AML-193 (cell line): ENCODE results near the gene ATP6V0B.

Experiments used
- DNase-seq, 2 experiments: peaks; one replicate each; lab custom pipeline; 2025; lab: John Stamatoyannopoulos, UW

Gene ATP6V0B

DNA sequence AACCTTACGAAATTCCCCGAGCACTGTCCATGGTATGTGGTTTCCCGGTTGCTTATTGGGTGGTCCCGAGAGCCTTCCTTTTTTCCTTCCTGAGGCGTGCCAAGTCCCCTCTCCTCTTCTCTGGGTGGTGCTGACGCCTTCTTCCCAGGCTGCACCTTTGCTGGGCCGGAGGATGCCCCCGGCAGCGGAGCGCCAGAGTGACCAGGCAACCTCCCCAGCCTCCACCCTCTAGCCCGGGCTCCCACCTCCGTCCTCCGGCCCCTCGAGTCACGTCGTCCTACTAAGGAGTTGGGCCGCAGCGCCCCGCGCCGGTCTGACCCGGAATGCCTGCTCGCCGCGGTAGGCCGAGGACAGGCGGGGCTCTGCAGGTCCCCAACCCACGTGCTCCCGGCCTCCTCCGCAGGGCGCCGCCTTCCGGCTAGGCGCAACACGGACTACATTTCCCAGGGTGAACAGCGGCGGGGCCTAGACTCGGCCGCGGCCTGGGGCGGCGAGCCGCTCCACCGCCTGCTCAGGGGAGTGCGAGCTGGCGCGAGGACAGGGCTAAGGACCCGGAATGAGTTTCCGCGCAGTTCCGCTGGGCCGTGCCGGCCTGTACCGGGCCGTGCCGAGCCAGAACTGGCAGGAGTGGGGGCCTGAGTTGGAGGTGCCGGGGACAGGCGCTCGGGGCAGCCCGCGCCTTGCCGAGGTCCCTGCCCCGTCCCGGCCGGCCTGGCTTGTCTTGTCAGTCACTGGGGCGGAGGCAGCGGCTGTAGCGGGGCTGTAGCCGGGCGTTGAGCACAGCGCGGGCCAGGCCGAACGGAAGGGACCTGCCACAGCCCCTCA lies 28.3 kb upstream of the ATP6V0B start, which contains the start of gene IPO13:
IPO13 (plus strand) TSS at position 715 of the 825 bp plus-strand sequence. CDS start 651 bp downstream, outside the sequence.
- peak; percentile 90 to 93 for DNase-seq

DNA sequence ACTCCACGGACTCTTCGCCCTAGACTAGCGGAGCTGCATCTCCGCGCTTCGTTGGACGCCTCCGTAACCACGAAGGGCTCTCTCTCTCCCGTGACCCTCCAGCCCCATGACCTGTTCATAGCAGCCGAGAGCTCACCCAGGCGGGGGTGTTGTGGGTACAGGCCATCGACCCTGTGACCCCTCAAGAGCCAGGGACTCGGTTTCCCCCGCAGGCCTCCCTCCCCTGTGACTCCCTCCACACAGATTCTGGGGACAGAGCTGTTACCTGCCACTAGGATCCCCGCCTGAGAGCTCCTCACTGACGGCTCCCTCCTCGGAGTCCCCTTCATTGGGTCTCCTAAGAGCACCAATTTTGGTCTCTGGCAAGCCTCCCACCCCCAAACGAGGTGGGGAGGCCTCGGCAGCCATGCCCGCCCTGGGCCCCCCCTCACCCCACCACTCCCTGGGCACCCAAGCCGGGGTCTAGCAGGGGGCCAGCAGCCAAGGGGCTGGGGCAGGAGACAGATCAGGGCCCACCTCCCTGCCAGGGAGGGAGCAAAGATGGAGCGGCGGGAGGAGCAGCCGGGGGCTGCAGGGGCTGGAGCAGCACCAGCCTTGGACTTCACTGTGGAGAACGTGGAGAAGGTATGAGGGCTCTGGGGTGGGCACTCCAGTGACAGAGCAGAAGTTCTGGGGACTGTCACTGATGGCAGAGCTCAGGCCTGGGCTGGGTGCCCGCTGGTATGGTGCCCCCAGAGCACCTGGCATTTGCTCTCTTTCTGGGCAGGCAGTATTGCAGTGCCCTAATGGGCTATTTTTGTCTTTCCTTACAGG lies 27.5 kb upstream of the ATP6V0B start:
- no peak for DNase-seq

DNA sequence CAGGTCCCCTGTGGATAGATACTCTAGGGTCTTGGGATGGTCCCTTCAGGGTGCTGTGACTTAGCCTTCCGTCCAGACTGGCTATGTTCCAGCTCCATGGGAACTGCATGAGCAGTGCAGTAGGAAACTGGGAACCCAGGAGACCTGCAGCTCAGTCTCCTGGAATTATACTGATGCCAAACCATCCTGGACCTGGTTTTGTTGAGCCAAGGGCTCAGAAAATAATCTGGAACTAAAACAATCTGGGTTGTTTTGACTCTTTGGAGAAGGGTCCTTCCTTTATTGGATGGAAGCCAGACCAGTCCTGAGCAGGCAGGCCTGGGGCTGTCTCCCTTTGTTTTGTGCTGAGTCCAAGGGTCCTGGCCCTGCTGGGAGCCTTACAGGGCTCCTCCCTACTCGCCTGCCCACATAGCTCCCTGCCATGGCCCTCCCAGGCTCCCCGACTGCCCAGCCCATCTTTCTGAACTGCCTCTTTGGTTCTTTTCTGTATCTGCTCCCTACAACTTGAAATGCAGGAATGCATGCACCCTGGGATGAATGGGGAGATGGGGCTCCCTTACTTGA lies 26.8 kb upstream of the ATP6V0B start:
- DNase-seq: no peak

DNA sequence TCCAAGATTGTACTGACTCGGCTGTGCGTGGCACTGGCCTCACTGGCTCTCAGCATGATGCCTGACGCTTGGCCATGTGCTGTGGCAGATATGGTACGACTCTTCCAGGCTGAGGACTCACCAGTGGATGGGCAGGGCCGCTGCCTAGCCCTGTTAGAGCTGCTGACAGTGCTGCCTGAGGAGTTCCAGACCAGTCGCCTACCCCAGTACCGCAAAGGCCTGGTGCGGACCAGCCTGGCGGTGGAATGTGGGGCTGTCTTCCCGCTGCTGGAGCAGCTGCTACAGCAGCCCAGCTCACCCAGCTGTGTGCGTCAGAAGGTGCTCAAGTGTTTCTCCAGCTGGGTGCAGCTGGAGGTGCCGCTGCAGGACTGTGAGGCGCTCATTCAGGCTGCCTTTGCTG lies 25.1 kb upstream of the ATP6V0B start:
- no peak for DNase-seq

DNA sequence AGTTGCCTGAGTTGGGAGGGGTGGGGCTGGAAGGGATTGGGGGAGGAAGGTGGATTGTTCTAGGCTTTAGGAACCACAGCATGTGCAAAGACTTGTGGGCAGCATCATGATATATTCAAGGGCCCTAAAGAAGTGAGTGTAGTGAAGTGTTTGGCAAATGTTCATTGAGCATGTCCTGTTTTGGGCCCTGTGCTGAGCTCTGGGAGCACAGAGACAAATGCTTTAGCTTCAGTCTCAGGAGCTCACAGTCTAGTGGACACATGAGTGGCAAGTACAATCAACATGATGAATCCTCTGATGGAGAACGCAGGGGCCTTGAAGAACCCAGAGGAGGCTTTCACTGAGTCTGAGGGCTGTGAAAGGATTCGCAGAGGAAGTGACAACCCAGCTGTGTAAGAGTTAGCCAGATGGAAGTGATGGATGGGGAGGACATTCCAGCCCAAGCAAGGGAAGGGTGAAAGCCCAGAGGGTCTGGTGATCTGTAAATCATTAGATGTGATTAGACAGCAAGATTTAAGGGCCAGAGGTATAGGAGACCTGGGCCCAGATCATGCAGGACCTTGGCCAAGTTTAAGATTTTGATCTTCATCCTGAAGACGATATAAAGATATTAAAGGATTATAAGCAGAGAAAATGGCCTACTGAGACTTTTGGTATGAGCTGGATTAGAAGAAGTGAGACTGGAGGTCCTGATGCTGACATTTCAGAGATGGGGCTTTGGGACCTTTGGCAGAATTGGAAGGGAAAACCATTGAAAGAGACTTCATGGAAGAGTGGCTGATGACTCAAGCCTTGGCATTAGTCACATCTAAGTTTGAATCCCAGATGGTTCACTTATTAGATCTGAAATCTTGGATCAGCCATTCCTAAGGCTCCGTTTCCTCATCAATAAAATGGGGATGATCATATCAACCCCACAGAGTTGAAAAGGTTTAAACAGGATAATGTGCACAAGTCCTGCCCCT lies 23.5 kb upstream of the ATP6V0B start:
- DNase-seq: no peak

DNA sequence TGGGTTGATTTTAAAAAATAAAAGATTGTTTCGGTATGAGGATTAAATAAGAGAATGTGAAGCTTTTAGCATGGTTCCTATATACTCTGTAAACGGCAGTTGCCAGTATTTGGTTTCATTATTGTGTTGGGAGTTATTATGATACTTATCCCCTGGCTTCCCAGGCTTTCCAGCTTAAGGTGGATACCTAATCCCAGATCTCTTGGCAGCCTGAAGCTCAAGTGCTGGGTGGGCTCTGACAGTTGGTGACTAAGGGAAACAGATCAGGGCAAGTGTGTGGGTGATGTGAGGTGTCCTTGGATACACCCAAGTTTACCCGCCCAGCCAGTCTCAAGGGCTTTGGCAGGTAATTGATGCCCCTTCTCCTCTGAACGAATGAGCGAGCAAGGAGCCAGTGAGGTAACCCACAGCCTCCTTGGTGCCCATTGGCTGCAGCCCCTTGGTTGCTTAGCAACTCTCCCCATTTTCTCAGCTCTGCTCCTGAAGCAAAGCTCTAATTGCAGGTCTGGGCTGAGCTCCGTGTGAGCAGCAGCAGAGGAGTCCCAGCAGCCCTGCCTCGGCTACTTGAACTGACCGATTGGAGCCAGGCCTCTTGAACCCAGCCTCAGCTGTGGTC lies 21.9 kb upstream of the ATP6V0B start:
- no peak for DNase-seq

DNA sequence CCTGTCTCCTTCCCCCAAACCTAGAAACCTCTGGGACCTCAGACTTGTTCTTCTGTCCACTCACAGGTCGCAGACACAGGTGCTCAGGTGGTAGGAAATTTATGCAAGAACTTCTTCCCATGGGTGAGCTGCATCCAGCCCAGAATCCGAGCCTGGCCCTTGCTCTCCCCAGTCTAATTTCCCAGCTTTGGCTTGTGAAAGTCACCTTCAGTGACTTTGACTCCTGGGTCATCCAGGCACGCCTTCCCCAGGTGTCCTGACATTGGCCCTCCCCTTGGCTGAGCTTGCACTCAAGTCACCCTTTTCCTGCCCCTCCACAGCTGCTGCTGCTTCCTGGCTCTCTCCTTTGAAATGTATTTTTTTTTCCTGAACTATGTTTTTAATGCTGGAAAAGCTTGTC lies 21.4 kb upstream of the ATP6V0B start:
- no peak for DNase-seq

DNA sequence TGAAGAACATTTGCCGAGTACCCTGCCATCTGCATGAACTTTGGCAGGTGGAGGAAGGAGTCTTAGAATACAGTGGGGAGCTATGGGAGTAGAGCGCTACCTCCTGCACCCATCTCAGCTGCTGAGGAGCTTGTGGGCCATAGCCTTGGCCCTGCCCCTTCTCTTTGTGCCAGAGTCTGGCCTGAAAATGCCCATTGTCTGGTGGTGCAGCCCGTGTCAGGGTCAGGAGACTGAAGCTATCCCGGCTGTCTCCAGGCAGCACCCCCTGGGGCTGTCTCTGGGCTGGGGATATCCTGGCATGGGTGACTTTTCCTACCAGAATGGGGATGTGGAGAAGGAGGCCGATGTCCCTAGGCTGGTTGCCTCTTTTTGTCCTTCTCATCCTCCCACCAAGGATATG lies 20.7 kb upstream of the ATP6V0B start:
- no peak for DNase-seq

DNA sequence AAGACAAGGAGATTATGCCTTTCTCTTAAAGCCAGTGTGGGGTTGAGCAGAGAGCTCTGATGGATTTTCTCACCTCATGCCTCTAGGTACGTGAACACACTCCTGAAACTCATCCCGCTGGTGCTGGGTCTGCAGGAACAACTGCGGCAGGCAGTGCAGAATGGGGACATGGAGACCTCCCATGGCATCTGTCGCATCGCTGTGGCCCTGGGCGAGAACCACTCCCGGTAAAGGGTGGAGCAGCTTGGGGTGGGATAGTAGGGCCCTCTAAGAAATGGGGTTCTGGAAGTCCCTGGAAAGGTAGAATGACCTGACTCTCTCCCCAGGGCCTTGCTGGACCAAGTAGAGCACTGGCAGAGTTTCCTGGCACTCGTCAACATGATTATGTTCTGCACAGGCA lies 18.5 kb upstream of the ATP6V0B start:
- DNase-seq: no peak

DNA sequence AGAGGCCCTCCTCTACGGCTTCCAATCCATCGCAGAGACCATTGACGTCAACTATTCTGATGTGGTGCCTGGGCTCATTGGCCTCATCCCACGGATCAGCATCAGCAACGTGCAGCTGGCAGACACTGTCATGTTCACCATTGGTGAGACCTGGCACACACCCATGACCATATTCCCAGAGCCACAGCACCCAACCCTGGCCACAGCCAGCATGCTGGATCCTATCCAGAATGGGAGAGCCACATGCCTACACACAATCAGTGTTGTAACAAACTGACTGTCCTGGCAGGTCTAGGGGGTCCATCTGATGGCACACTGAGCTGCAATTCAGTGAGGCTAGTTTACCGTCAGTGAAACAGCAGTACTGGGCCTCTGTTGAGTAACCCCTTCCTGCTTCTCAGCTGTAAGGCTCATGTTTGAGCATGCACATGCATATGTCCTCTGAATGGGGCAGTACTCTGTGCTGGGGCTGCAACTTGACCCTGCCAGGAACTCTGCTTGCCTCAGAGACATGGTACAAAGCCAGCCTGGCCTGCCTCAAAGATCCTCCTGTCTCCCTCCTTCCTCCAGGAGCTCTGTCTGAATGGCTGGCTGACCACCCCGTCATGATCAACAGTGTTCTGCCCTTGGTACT lies 17.2 kb upstream of the ATP6V0B start:
- DNase-seq: no peak

DNA sequence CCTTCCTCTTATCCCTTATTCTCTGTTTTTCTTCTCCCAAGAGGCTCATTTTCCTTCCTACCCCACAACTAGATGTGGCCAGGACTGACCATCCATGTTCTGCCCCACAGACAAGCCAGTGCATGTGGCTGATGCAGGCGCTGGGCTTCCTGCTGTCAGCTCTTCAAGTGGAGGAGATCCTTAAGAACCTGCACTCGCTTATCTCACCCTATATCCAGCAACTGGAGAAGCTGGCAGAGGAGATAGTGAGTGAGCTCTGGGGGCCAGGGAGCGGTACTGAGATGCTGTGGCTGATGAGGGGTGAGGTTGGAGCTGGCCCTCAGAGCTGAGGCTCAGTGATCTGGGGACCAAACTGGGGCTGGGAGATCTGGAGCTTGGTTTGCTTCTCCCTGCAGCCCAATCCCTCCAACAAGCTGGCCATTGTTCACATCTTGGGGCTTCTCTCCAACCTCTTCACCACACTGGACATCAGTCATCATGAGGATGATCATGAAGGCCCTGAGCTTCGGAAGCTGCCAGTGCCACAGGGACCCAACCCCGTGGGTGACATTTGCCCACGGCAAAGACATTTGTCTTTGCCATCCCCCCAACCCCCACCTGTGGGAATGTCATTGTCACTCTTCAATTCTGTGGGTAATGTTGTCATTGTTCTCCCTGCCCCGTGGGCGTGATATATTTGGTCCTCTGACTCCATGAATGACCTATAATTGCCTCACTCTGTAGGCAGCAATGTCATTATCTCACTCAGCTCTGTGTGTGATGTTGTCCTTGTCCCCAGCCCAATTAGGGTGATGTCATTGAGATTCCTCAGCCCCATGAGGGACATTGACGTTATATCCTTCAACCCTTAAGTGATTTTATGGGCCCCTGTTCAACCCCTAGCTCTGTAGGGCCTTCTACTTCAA lies 16.2 kb upstream of the ATP6V0B start:
- DNase-seq: no peak

DNA sequence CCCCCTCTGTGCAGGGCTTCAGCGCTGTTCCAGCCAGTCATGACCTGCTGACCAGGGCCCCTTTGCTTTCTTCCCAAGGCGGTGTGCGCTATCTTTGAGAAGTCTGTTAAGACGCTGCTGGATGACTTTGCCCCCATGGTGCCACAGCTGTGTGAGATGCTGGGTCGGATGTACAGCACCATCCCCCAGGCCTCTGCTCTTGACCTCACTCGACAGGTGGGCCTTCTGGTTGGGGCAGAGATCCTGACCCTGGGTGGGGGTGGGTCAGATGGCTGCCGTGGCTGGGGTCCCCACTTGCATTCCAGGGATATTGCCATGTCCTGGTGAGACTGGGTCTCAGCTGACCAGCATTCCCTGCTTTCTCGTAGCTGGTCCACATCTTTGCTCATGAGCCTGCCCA lies 14.0 kb upstream of the ATP6V0B start:
- no peak for DNase-seq

DNA sequence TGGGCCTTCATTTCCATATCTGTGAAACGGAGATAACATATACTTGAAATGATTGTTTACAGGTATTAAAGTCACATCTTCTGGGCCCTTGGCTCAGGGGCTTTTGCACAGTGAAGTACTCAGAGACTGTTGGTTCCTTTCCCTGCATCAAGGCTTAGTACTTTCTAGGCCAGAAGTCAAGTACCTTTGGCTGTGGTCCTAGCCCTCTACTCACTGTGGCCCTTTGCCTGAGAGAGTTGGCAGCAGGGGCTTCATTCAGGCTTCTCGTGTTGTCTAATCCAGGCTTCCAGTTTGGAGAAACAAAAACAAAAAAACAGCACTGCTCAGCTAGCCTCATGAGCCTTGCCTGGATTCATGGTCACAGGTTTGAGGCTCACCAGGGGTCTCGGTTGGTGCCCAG lies 13.1 kb upstream of the ATP6V0B start:
- DNase-seq: no peak

DNA sequence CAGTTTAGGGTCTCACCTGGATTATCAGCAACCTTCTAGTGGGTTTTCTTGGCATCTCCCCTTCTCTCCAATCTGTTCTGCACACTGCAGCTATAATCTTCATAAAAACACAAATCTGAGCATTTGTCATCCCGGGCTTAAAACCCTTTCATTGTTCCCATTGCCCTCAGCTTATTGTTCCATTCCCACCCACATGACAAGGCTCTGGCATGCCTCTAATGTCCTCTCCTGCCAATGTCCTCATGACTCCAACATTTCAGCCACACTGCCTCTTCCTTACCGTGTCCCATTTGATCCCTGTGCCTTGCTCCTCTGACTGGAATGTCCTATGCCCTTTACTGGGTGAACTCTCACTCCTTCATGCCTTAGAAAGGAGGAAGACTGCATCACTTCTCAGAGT lies 12.4 kb upstream of the ATP6V0B start:
- no peak for DNase-seq

DNA sequence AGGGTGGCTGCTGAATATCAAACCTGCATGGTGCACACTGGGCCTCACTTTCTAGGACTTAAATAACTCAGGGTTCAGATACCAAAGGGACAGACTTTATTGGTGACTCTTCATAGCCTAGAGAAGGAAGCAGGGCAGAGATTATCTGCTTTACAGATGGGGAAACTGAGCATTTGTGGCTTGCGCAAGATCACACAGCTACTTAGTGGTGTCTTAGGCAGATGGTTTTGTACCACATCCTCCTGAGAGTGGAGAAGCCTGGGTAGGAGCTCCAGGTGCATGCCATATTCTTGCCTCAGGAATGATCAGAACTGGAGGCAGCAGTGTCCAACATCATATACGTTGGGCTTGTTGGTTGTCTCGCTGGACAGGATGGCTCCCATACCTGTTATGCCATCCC lies 11.8 kb upstream of the ATP6V0B start:
- no peak for DNase-seq

DNA sequence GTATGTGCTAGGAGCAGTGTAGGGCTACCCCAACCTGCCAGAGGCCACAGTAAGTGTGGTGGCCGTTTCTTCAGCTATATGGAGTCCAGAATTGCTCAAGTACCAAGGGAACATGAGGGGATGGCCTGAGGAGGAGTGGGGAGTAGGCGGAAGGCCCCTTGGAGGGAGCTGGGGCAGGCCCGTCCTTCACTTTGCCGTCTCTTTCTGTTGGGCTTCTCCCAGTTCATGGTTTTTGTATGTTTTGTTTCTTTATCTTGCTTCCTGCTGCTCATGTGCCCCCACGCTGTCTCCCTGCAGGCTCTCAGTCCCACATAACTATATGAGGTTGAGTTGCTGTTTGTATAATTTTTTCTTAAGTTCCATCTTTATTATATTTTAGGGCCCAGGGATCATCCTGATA lies 10.9 kb upstream of the ATP6V0B start:
- DNase-seq: no peak

DNA sequence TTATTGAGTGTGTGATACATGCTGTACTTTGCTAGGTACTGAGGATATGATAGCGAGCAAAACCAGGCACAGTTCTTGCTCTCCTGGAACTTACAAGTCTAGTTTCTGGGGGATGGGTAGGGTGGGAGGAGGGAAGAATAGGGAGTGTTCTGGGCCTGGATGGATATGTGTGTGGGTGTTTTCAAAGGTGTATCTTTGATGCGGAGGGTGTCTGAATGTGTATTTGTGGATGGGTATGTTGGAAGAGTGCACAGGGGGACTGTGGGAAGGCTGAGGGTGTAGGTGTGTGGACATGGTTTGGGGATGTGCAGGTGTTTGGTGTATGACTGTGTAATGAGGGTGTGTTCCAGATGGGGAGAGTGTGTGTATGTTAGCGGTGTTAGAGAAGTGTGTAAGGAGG lies 9.4 kb upstream of the ATP6V0B start:
- no peak for DNase-seq

DNA sequence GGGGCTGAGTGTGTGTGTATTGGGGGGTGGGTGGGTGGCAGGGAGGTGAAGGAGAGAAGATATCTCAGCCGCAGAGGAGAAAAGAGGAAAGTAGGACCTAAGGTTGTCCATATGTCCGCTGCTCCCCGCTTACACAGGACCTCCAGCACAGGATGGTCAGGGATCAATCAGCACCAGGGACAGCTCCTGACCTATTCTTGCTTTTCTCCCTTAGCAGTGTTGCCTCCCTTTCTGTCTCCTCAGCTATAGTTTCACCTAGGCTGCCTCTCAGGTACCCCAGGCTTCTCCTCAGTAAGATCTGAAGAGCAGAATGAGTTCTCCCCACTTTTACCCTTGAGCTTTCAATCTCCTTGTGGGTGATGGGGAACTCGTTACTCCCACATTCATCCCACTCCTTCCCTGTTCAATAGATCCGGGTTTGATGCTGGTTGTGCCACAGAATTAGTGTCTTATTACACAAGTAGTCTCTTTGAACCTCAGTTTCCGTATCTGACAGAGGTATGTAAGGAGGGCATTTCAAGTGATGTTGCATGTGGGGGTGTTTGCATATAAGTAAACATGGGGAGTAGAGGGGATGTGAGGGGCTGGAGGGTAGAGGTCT lies 6.3 kb upstream of the ATP6V0B start:
- peak; percentile 27 to 29 for DNase-seq

DNA sequence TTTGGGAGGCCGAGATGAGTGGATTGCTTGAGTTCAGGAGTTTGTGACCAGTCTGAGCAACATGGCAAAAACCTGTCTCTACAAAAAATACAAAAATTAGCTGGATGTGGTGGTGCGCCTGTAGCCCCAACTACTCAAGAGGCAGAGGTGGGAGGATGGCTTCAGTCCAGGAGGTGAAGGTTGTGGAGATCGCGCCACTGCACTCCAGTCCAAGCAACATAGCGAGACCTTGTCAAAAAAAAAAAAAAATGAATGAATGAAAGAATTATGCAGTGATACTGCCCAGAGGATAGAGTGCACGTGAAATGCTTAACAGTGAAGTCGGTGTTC lies 5.4 kb upstream of the ATP6V0B start:
- DNase-seq: no peak
